Esophagus squamous epithelium (tissue), 4 donors: ENCODE measurements around the gene TOMM22.

ENCODE experiments used
- POLR2A ChIP-seq, 4 donors: fragments of 450-650 bp; IDR thresholded peaks; one replicate each; pipeline ENCODE4 v1.6.1; 2017; ENCODE audit warnings: antibody characterized with exemption in 4 of 4, mild to moderate bottlenecking in 4 of 4, moderate library complexity in 3 of 4
- TF ChIP-seq, protein P1 (sequence below), 6 experiments: fragments of 450-650 bp in 4 of 6; fragments of 200-600 bp in 2 of 6; sonication (generic) in 2 of 6; IDR thresholded peaks; one replicate each; pipeline ENCODE4 v1.5.1; 2016 to 2019; ENCODE audit warnings: antibody characterized with exemption in 6 of 6, mild to moderate bottlenecking in 4 of 6, moderate library complexity in 4 of 6

- TF ChIP-seq, protein P1, sequence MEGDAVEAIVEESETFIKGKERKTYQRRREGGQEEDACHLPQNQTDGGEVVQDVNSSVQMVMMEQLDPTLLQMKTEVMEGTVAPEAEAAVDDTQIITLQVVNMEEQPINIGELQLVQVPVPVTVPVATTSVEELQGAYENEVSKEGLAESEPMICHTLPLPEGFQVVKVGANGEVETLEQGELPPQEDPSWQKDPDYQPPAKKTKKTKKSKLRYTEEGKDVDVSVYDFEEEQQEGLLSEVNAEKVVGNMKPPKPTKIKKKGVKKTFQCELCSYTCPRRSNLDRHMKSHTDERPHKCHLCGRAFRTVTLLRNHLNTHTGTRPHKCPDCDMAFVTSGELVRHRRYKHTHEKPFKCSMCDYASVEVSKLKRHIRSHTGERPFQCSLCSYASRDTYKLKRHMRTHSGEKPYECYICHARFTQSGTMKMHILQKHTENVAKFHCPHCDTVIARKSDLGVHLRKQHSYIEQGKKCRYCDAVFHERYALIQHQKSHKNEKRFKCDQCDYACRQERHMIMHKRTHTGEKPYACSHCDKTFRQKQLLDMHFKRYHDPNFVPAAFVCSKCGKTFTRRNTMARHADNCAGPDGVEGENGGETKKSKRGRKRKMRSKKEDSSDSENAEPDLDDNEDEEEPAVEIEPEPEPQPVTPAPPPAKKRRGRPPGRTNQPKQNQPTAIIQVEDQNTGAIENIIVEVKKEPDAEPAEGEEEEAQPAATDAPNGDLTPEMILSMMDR (IDR thresholded peaks at IDR 0.05): no peak
- TF ChIP-seq POLR2A (IDR thresholded peaks at IDR 0.05): no peak
Measured at GRCh38 chr22:38724176-38724575, 42.4 kb downstream of the TOMM22 start.
